Activated T-cell treated with anti-CD3 and anti-CD28 coated beads for 1 hour (primary cell): Measurements from ENCODE around the gene RNF151.
"Not testable (repeated sequence)": the region's sequence is repeated elsewhere in the genome, so short reads cannot be mapped to it uniquely, and the experiment has no call there.

Experiments
- DNase-seq: peaks from one replicate; pipeline ENCODE4 v3.0.0-alpha.2; 2020; ENCODE audit warnings: low read depth

RNF151 gene

DNA sequence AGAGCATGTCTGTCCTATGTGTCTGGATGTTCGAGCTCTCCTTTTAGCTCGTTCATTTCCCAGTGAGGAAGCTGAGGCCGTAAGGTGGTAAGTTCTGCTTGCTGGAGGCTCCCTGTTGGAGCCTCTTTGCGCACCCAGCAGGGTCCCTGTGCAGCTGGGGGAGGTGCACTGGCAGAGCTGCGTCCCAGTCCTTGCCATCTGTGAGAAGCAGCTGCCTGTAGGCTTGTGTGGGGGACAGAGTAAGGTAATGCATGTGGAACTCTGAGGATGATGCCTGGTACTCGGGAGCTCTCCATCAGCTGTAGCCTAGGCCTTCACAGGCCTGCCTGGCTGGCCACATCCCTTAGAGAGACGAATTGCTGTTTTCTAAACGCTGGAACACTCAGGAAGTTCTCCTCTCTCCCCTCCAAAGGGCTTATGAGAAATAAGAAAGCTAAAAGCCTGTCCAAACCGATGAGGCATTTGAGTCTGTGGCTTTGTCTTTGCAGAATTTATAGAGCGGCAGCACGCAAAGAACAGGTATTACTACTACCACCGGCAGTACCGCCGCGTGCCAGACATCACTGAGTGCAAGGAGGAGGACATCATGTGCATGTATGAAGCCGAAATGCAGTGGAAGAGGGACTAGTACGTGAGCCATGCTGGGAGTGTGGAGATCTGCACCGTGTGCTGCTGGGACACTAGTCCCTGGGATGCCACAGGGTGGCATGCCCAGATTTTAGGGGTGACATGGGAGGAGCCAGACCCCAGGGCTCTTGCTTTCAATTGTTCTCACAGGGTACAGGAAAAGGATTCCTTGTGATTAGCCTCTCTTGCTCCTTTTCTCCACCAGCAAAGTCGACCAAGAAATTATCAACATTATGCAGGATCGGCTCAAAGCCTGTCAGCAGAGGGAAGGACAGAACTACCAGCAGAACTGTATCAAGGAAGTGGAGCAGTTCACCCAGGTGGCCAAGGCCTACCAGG lies 5.7 kb upstream of the RNF151 start:
- DNase-seq: no peak

DNA sequence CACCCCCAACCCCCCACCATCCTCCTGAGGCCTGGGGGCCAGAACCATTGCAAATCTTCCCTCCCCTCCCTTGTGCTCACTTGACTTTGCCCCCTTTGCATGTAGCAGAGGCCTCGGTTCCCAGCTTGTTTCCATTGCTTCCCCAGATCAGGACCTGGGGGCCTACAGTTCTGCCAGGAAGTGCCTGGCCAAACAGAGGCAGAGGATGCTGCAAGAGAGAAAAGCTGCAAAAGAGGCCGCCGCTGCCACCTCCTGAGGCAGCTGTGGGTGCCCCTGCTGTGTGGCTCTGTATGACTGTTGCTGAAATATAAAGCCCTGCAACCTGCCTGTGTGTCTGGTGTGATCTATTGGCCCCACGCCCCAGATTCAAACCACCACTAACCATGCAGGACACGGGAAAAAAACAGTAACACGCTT lies 5.0 kb upstream of the RNF151 start:
- DNase-seq: no peak

- not testable (repeated sequence) for DNase-seq
Measured at GRCh38 chr16:1962161-1963153, 4.2 kb upstream of the RNF151 start.

DNA sequence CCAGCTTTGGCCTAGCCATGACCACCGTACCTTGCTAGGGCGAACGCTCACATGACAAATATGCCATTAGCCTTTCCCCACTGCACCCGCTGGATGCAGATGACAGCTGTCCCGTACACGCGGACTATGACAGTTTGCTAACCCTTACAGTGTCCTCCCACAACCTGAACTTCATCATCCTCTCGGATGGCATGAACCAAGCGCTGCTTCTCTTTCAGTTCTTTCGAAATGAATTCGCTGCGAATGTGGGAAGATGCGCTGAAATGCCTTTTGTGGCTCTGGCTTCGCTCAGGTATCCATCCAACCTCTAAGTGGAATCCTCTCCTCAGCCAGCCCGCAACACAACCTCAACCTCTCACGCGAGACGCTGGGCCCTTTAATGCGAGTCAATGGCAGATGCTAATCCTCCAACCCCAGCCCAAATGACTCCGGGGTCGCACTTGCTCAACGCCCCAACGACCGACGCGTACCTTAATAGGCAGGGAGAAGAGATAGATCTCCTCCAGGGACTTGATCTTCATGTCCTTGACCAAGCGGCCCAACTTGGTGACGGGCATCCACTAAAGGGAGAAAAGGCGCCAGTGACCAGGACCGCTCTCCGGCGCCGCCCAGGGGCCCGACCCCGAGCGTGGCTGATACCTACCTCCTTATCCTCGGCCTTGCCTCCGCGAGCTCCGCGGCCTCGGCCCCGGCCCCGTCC lies 2.7 kb upstream of the RNF151 start:
- no peak for DNase-seq

DNA sequence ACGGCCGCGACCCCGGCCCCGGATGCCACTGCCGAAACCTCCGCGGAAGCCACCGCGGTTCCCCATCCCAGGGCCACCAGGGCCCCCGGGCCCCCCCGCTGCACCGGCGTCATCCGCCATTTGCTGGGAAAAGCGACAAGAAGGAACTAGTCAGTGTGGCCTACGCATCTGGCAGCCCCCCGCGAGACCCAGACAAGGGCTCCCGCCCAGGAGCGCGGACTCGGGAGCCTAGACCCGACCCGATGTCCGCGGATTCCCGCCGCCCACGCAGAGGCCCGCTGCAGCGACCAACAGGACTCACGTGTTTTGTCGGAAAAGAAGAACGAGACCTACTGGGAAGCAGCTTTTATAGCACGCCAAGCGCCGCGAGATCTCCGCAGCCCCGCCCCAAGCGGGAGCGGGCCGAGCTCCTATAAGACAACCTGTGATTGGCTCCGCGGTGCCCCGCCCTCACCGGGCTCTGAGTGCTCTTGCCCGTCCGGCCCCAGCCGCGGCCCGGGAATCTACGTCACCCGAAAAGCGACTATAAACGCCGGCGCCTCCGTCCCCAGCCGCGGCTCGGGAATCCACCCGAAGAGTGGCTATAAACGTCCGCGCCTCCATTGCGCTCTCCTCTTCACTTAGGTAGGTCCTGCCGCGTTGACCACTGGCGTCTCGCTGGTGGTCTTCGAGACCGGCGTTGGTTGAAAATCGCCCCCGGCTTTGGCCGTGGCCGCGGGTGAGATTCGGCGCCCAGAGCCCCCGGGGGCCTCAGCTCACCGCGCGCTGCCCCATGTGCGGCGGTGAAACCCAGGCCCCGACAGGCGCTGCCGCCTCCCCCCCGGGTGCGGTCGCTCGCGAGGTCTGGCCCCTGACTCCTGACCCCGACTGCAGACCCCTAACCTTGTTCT lies 1.9 kb upstream of the RNF151 start, which contains the start of gene RPS2:
RPS2 (minus strand) TSS at position 321 of the 890 bp plus-strand sequence; CDS start at position 120, 201 bp downstream.
- DNase-seq: peak; percentile 93

DNA sequence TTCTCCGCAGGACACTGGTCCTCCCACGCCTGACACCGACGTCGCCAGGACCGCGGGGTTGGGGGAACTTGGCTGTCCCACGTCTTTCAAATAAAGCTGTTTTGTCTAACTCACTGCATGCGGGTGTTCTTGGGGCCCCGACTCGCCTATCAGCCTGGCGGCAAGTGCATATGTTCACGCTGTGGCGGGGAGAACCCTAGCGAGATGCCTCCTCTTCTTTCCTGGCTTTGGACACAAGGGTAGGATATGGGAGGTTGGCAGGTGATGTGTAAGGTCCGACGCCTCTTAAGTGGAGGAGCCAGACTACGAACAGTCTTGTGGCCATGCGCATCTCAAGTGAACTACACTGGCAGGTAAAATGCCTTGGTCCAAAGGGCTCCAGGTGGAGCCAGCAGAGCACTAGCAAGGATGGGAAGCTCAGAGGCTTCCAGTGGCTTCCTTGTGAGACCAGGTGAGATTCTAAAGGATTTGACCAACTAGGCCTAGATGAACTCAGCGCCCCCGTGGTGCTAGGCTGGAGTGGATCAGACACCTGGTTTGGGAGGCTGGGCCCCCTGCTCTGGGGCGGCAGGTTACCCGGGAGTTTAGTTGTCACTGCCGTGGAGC lies 1.2 kb upstream of the RNF151 start:
- no peak for DNase-seq

DNA sequence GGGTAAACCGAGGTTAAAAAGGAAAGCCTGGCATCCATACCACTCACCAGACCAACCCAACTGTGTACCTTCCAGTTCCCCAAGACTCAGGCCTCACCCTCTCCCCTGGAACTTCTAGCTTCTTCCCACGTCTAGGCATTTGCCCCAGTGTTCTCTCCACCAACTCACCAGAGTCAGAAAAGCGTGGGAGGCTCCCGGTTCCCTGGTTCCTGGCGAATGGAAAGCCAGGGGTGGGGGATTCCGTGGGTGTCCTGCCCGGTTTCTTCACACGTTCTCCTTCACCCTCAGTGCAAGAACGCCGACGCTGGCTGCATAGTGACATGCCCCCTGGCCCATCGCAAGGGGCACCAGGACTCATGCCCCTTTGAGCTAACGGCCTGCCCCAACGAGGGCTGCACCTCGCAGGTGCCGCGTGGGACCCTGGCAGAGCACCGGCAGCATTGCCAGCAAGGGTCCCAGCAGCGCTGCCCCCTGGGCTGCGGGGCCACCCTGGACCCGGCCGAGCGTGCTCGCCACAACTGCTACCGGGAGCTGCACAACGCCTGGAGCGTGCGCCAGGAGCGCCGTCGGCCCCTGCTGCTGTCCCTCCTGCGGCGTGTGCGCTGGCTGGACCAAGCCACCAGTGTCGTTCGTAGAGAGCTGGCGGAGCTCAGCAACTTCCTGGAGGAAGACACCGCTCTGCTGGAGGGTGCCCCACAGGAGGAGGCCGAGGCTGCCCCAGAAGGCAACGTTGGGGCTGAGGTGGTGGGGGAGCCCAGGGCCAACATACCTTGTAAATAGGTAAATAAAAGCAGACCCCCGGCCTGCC lies 1.7 kb downstream of the RNF151 start:
- no peak for DNase-seq

DNA sequence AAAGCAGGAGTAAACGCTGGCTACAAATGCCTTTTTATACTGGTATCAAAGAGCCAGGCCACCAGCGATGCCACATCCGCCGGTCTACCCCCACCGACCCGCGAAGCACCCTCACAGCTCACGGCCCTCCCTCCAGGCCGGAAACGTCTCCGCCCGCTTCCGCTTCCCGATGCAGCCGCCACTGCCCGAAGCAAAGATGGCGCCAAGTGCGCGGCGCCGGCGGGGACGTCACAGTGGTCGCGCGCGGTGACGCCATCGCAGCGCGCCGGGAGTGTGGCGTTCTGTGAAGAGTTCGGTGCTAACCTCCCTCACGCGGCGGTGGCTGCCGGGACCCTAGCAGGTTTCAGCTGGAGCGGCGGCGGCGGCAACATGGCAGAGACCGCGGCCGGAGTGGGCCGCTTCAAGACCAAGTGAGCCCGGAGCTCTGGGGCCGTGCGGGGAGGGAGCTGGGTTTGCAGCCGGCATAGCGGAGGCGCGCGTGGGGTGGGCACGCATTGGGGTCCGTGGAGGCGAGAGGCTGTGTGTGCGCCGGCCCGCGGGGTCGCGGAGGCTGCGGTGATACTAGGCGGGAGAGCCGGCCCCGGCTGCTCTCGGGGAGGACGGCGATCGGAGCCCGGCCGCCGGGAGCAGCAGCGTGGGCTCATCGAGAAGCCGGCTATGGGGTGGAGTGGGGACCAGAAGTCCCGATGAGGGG lies 5.3 kb downstream of the RNF151 start, which contains the start of gene TBL3:
TBL3 (plus strand) TSS at position 258 of the 694 bp plus-strand sequence; CDS start at position 370, 112 bp downstream.
- peak; percentile 93 for DNase-seq

DNA sequence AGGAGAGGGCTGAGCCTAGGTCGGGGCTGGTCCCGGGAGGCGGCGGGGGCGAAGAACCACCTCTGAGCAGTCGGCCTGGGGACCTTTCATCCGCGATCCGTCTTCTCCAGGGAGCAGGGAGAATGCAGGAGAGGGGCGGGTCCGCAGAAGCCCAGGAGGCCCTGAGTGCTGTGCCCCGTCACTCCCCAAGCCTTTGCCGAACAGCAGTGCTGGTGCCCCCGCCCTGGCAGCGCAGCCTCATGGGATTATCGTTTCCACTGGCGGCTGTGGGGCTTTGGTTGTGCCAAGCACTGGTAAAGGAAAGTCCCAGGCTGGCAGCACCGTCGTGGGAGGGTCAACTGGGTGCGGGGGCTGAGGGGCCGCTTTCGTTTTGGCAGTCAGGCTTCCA lies 5.8 kb downstream of the RNF151 start:
- DNase-seq: no peak

DNA sequence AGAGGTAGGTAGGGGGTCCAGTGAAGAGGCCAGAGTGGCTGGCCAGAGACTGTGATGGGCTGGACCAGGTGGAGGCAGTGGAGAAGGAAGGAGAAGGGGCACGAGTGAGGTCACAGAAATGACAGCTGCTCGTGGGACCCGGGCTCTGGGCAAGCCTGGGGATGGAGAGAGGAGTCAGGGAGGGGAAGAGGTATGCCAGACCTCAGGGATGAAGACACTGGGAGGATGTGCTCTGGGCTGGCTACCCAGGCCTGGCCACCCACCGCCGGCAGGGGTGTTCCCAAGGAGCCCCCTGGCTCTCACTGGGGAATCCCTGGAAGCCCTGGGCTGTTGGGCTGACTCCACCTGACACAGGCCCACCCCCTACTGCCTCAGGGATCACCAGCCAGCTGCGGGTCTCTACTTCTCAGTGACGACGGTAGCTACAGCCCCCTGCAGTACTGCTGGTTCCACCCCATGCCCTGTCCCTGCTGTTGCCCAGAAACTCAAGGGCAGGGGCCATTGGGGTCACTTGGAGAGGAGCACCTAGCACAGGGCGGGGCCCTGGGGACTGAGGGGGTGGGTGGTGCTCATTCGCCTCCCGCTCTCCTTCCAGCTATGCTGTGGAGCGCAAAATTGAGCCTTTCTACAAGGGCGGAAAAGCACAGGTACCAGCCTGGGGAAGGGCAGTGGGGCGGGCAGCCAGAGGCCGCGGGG lies 7.0 kb downstream of the RNF151 start:
- no peak for DNase-seq

DNA sequence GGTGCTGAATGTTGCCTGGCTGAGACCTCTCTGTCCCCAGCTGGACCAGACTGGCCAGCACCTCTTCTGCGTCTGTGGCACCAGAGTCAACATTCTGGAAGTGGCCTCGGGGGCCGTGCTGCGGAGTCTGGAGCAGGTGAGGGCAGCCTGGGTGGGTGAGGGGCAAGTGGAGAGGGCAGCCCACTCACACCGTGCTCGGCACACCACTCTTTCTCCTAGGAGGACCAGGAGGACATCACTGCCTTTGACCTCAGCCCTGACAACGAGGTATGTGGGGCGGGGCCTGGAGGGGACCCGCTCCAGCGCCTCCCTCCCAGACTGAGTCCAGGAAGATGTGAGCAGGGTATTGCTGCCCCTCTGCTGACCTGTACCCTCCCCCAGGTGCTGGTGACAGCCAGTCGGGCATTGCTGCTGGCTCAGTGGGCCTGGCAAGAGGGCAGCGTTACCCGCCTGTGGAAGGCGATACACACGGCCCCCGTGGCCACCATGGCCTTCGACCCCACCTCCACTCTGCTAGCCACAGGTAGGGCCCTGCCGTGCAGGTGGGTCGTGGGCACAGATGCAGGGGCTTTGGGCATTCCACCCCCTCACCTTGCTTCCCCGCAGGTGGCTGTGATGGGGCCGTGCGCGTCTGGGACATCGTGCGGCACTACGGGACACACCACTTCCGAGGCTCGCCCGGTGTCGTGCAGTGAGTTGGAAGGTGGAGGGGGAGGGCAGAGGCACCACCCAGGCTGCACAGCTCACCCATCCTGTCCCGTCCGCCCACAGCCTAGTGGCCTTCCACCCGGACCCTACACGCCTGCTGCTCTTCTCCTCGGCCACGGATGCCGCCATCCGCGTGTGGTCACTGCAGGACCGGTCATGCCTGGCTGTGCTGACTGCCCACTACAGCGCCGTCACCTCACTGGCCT lies 7.8 kb downstream of the RNF151 start:
- DNase-seq: no peak

- no peak for DNase-seq
Measured at GRCh38 chr16:1975432-1976215, 9.0 kb downstream of the RNF151 start.

- no peak for DNase-seq
Measured at GRCh38 chr16:1976216-1976520, 9.5 kb downstream of the RNF151 start.

DNA sequence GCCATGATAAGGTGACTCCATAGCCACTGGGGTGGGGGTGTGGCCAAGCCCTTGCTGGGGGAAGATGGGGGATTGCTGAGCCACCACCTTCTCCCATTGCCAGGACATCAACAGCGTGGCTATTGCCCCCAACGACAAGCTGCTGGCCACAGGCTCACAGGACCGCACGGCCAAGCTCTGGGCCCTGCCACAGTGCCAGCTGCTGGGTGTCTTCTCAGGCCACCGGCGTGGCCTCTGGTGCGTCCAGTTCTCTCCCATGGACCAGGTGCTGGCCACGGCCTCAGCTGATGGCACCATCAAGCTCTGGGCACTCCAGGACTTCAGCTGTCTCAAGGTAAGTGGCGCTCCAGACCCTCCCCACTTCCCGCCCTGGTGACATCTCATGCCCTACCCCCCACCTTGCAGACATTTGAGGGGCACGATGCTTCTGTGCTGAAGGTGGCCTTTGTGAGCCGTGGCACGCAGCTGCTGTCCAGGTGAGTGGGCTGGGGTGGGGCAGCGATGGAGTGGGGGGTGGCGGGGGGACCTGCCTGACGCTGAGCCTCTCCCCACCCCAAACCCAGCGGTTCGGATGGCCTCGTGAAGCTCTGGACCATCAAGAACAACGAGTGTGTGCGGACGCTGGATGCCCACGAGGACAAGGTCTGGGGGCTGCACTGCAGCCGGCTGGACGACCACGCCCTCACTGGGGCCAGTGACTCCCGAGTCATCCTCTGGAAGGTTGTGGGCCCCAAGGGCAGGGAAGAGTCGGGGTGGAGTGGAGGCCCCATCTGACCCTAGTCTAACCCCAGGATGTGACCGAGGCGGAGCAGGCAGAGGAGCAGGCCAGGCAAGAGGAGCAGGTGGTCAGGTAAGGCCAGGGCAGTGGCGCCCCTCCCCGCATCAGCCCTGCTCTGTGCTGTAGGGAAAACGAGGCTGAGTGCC lies 10.6 kb downstream of the RNF151 start:
- no peak for DNase-seq

DNA sequence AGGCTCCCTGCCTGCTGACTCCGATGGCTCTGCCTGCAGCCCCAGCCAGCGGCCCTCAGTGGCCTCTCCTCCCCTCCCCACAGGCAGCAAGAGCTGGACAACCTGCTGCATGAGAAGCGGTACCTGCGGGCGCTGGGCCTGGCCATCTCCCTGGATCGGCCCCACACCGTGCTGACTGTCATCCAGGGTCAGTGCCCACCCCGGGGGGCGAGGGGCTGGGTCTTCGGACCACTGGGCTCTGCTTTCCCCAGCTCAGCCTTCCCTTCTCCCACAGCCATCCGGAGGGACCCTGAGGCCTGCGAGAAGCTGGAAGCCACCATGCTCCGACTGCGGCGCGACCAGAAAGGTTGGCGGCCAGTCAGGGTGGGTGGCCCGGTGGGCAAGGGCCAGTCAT lies 11.2 kb downstream of the RNF151 start:
- DNase-seq: no peak
